K562 (cell line): ENCODE data around the gene NEB. TPM values are rescaled to one million over a fixed set of nuclear protein-coding genes. Genes with fewer than 3 reads are reported as not detected.
A peak's percentile ranks its signal among the peaks of the same experiment; 100 is the strongest.

Experiments
- ATAC-seq: fragments of 200-7000 bp; cut with Tn5 transposase; 3 replicates; pipeline ENCODE4 v1.9.1; 2020; ENCODE audit warnings: moderate library complexity
- BruUV-seq: library from RNA; stranded (reverse); fragments of 400-500 nt; replicated peaks from 2 replicates; lab custom pipeline; 2021; lab: Mats Ljungman, UMichigan
- CTCF ChIA-PET: fragments of 300-600 bp; formaldehyde crosslinking; extraction: SDS; loops from one replicate; lab custom pipeline; 2021; ENCODE audit warnings: low intra/inter-chr PET ratio; lab: Yijun Ruan, JAX
- POLR2A ChIA-PET: fragments of 300-600, 350-650 bp; sonication (Branson Sonifier 250); formaldehyde crosslinking; extraction: SDS; loops from one replicate; lab custom pipeline; 2021; ENCODE audit warnings: antibody characterized with exemption, inconsistent platforms; lab: Yijun Ruan, JAX
- DNase-seq, 4 experiments: peaks; one replicate each; pipeline versions ENCODE4 v3.0.0 to v3.0.0-alpha.2; 2011 to 2018; ENCODE audit warnings: low spot score in 3 of 4, mixed read lengths in 3 of 4; ENCODE audit errors: extremely low read depth in 1 of 4
- FAIRE-seq: peaks from 2 replicates; lab custom pipeline; 2011; peaks lifted over from hg19 to GRCh38; lab: Jason Lieb, UNC
- H2AFZ ChIP-seq: 2 replicates; pipeline ENCODE4 v1.6.0; 2011; ENCODE audit warnings: low read depth, low read length, control low read depth, inconsistent platforms
- H3K27ac ChIP-seq: fragments of 200-600 bp; 3 replicates; pipeline ENCODE4 v1.8.0; 2011; ENCODE audit warnings: low read depth, mild to moderate bottlenecking, control low read depth, inconsistent platforms, low read length, moderate library complexity, mixed read lengths; ENCODE audit errors: extremely low read depth
- H3K27me3 ChIP-seq, 2 experiments: fragments of 300-600 bp in 1 of 2; 2 replicates in 1 of 2; 3 replicates in 1 of 2; pipeline versions ENCODE4 v1.6.0 to v1.8.0; 2011; ENCODE audit warnings: inconsistent platforms in 2 of 2, low read length in 2 of 2, mild to moderate bottlenecking in 1 of 2, mixed read lengths in 1 of 2, moderate library complexity in 1 of 2; ENCODE audit not compliant: control insufficient read depth in 2 of 2, insufficient read depth in 2 of 2
- H3K36me3 ChIP-seq: fragments of 300-600 bp; 3 replicates; pipeline ENCODE4 v1.8.0; 2011; ENCODE audit warnings: mild to moderate bottlenecking, low read length, inconsistent platforms; ENCODE audit not compliant: control insufficient read depth, insufficient read depth
- H3K4me1 ChIP-seq, 2 experiments: fragments of 200-600 bp in 1 of 2; replicated peaks in 1 of 2; 2 replicates in 1 of 2; 3 replicates in 1 of 2; pipeline versions ENCODE4 v1.5.1 to v1.8.0; 2011; ENCODE audit warnings: inconsistent platforms in 2 of 2, low read length in 2 of 2, mild to moderate bottlenecking in 1 of 2, mixed read lengths in 1 of 2, moderate library complexity in 1 of 2; ENCODE audit not compliant: control insufficient read depth in 2 of 2, insufficient read depth in 2 of 2
- H3K4me2 ChIP-seq: 2 replicates; pipeline ENCODE4 v1.6.1; 2011; ENCODE audit warnings: low read length, control low read depth, inconsistent platforms, mixed read lengths; ENCODE audit not compliant: insufficient read depth
- H3K4me3 ChIP-seq: fragments of 200-600 bp; sonication (generic), shearing (Covaris generic); 2 replicates; pipeline ENCODE4 v1.5.1; 2016; ENCODE audit warnings: control low read depth, inconsistent platforms
- H3K79me2 ChIP-seq: fragments of 200-600 bp; 3 replicates; pipeline ENCODE4 v1.8.0; 2011; ENCODE audit warnings: low read length, inconsistent platforms; ENCODE audit not compliant: control insufficient read depth, insufficient read depth
- H3K9ac ChIP-seq, 2 experiments: 2 replicates each; pipeline versions ENCODE4 v1.6.0 to v1.6.1; 2011; ENCODE audit warnings: low read depth in 2 of 2, low read length in 2 of 2, control low read depth in 1 of 2, inconsistent platforms in 1 of 2, mild to moderate bottlenecking in 1 of 2, mixed read lengths in 1 of 2; ENCODE audit not compliant: insufficient read depth in 1 of 2
- H3K9me1 ChIP-seq: one replicate; pipeline ENCODE4 v1.6.0; 2011; ENCODE audit warnings: inconsistent platforms, mild to moderate bottlenecking, low read length, moderate library complexity; ENCODE audit not compliant: control insufficient read depth, insufficient read depth
- H3K9me3 ChIP-seq: replicated peaks from 2 replicates; pipeline ENCODE4 v1.5.1; 2011; ENCODE audit warnings: low read depth, low read length, inconsistent platforms; ENCODE audit not compliant: control insufficient read depth, insufficient read depth
- H4K20me1 ChIP-seq: replicated peaks from 2 replicates; pipeline ENCODE4 v1.6.1; 2011; ENCODE audit warnings: low read length, inconsistent platforms, mixed read lengths; ENCODE audit not compliant: control insufficient read depth, insufficient read depth
- FOXM1 ChIP-seq, 2 experiments: fragments of 450-650 bp in 1 of 2; sonication (generic) in 1 of 2; formaldehyde crosslinking in 1 of 2; IDR thresholded peaks; 2 replicates each; pipeline versions ENCODE4 v1.6.1 to v1.9.0; 2017 to 2022; ENCODE audit warnings: low read depth in 2 of 2, mild to moderate bottlenecking in 2 of 2, missing genetic modification reagents in 1 of 2, moderate library complexity in 1 of 2
- KLF13 ChIP-seq: fragments of 450-650 bp; IDR thresholded peaks from 2 replicates; pipeline ENCODE4 v1.6.1; 2016; ENCODE audit warnings: missing genetic modification characterization, low read depth, mild to moderate bottlenecking, missing compliant biosample characterization, moderate library complexity, borderline replicate concordance
- PCBP2 ChIP-seq: fragments of 200-400 bp; formaldehyde crosslinking; IDR thresholded peaks from 2 replicates; pipeline ENCODE4 v1.6.1; 2018; ENCODE audit warnings: low read length, low read depth, mild to moderate bottlenecking, moderate library complexity; ENCODE audit not compliant: poor library complexity, severe bottlenecking
- POLR2B ChIP-seq: fragments of 450-650 bp; IDR thresholded peaks from 2 replicates; pipeline ENCODE4 v1.6.1; 2018; ENCODE audit warnings: low read depth; ENCODE audit not compliant: partially characterized antibody
- SMAD2 ChIP-seq: fragments of 150-350 bp; IDR thresholded peaks from 2 replicates; pipeline ENCODE4 v1.6.1; 2014; ENCODE audit warnings: low read depth, mild to moderate bottlenecking, low read length
- SP2 ChIP-seq: IDR thresholded peaks from 2 replicates; pipeline ENCODE4 v1.6.1; 2011; ENCODE audit warnings: mild to moderate bottlenecking, low read depth, low read length, moderate library complexity; ENCODE audit not compliant: poor library complexity, severe bottlenecking; ENCODE audit errors: extremely low read depth
- ZNF584 ChIP-seq: fragments of 200-800 bp; sonication (Bioruptor generic); IDR thresholded peaks from 2 replicates; pipeline ENCODE4 v1.6.1; 2016; ENCODE audit warnings: low read depth, mild to moderate bottlenecking, missing genetic modification characterization, missing compliant biosample characterization
- ZNF76 ChIP-seq: fragments of 250-450 bp; sonication (Bioruptor Pico); IDR thresholded peaks from 2 replicates; pipeline ENCODE4 v1.4.0; 2020; ENCODE audit warnings: mild to moderate bottlenecking, moderate library complexity, borderline replicate concordance
- ZSCAN29 ChIP-seq: fragments of 450-650 bp; IDR thresholded peaks from 2 replicates; pipeline ENCODE4 v1.6.1; 2017
- WGBS: fragments of 100-300 bp; shearing (Covaris generic); methylation state at CpG from one replicate; pipeline ENCODE4 v1.1.6; 2016; ENCODE audit warnings: low coverage, mixed read lengths; ENCODE audit not compliant: insufficient coverage; ENCODE audit errors: missing lambda C conversion rate; 5-methylcytosine and 5-hydroxymethylcytosine counted together
- in situ Hi-C: fragments of 300-500 bp; cut with MboI; formaldehyde crosslinking; loops from 4 replicates; pipeline ENCODE4 v1.15.0; 2018; ENCODE audit warnings: inconsistent platforms, mixed read lengths
- intact Hi-C: fragments of 100-400 bp; cut with micrococcal nuclease; formaldehyde crosslinking; loops from 2 replicates; pipeline ENCODE4 v1.14.2; 2022
- polyA plus RNA-seq, 8 experiments: library from polyadenylated mRNA; depleted of rRNA in 4 of 8; stranded (reverse) in 5 of 8; unstranded in 3 of 8; fragments of >200 nt; fragmentation: Nextera tagmentation in 2 of 8; fragmentation: Illumina TruSeq in 1 of 8; extraction: Ambion mirVana in 2 of 8; extraction: Trizol in 1 of 8; gene quantifications; 2 replicates each; pipeline versions ENCODE4 v1.2.1 to v1.2.3, GENCODE V29; 2011 to 2014; ENCODE audit warnings: inconsistent platforms in 1 of 8, missing spikeins in 1 of 8
- total RNA-seq, 7 experiments: library from RNA; depleted of rRNA in 6 of 7; stranded (reverse); fragments of >200 nt in 6 of 7; fragmentation: Illumina TruSeq in 2 of 7; extraction: Trizol in 2 of 7; gene quantifications; 2 replicates each; pipeline versions ENCODE4 v1.2.1 to v1.2.3, GENCODE V29; 2011 to 2021; ENCODE audit warnings: low replicate concordance in 1 of 7
- TF ChIP-seq, protein P1 (sequence below): fragments of 450-650 bp; IDR thresholded peaks from 2 replicates; pipeline ENCODE4 v1.6.1; 2016; ENCODE audit warnings: mild to moderate bottlenecking
- TF ChIP-seq, protein P2 (sequence below): fragments of 450-650 bp; IDR thresholded peaks from 2 replicates; pipeline ENCODE4 v1.6.1; 2016
- TF ChIP-seq, protein P3 (sequence below): sonication (generic); IDR thresholded peaks from 2 replicates; pipeline ENCODE4 v1.6.1; 2016

Gene NEB
- total and polyA plus RNA-seq, 9 of the 15 experiments (the other 6 are each of a cell fraction or from before 2014, with no cell fraction given), result 1.7 to 3.8 (median 2.9) TPM

GRCh38 chr2:151632993-151633565 lies 101.2 kb downstream of the NEB start (continued):
- TF ChIP-seq FOXM1 (IDR thresholded peaks at IDR 0.05; ENCODE audit: low read depth) (peak; percentile 55; the same call in 1 of the 2 replicates), FOXM1 (CRISPR knock-in tag; IDR thresholded peaks at IDR 0.05; ENCODE audit: low read depth) (no peak), ZSCAN29 (no peak), ZNF76 (no peak), ZNF584 (CRISPR knock-in tag) (no peak)
- TF ChIP-seq, protein P1, sequence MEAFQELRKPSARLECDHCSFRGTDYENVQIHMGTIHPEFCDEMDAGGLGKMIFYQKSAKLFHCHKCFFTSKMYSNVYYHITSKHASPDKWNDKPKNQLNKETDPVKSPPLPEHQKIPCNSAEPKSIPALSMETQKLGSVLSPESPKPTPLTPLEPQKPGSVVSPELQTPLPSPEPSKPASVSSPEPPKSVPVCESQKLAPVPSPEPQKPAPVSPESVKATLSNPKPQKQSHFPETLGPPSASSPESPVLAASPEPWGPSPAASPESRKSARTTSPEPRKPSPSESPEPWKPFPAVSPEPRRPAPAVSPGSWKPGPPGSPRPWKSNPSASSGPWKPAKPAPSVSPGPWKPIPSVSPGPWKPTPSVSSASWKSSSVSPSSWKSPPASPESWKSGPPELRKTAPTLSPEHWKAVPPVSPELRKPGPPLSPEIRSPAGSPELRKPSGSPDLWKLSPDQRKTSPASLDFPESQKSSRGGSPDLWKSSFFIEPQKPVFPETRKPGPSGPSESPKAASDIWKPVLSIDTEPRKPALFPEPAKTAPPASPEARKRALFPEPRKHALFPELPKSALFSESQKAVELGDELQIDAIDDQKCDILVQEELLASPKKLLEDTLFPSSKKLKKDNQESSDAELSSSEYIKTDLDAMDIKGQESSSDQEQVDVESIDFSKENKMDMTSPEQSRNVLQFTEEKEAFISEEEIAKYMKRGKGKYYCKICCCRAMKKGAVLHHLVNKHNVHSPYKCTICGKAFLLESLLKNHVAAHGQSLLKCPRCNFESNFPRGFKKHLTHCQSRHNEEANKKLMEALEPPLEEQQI, result peak; percentile 76
- TF ChIP-seq, protein P2, sequence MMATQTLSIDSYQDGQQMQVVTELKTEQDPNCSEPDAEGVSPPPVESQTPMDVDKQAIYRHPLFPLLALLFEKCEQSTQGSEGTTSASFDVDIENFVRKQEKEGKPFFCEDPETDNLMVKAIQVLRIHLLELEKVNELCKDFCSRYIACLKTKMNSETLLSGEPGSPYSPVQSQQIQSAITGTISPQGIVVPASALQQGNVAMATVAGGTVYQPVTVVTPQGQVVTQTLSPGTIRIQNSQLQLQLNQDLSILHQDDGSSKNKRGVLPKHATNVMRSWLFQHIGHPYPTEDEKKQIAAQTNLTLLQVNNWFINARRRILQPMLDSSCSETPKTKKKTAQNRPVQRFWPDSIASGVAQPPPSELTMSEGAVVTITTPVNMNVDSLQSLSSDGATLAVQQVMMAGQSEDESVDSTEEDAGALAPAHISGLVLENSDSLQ, result peak; percentile 52
- TF ChIP-seq, all 486 proteins: peak for 9

DNA sequence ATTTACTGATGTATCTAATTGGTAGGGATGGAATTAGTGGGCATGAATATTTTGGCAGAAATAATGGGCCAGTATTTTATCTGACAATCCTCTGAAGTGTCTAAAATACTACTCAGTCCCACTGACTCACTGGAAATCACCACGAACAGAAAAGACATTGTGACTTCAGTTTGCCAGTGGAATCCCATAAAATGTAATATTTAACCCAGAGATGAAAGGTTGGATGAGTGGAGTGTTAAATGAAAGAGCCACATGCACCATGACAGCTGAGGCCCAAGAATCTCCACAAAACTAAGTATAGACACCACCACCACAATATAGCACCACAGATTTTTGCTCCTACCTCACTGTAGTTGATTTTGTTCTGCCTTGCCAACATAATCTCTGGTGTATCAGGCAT lies 103.9 kb downstream of the NEB start:
- H3K27me3 ChIP-seq, result no peaks in the 10 kb centered on the region
- 14% methylated on average over 1 of the region's 1 CpG for WGBS
- BruUV-seq, result no TSS peak
- H4K20me1 ChIP-seq, result no peaks in the 10 kb centered on the region
- ChIA-PET CTCF (no interaction called here), POLR2A (no interaction called here)
- FAIRE-seq (no peak), ATAC-seq (no peak), DNase-seq (no peak)
- no peak overlapping the region for H3K27ac ChIP-seq
- no peaks in the 10 kb centered on the region for H3K9me1 ChIP-seq
- H3K36me3 ChIP-seq, result no peaks in the 10 kb centered on the region
- no peaks in the 10 kb centered on the region for H3K4me1 ChIP-seq
- H2AFZ ChIP-seq, result no peak overlapping the region
- H3K79me2 ChIP-seq, result no peaks in the 10 kb centered on the region
- no peak overlapping the region for H3K4me2 ChIP-seq
- no peaks in the 10 kb centered on the region for H3K9me3 ChIP-seq
- H3K9ac ChIP-seq, result no peak overlapping the region
- no peak overlapping the region for H3K4me3 ChIP-seq
- intact Hi-C loops, result no loop called here
- in situ Hi-C loops, result no loop called here
- TF ChIP-seq KLF13, result no peak
- TF ChIP-seq POLR2B, result no peak
- TF ChIP-seq SMAD2, result no peak
- TF ChIP-seq, protein P3, sequence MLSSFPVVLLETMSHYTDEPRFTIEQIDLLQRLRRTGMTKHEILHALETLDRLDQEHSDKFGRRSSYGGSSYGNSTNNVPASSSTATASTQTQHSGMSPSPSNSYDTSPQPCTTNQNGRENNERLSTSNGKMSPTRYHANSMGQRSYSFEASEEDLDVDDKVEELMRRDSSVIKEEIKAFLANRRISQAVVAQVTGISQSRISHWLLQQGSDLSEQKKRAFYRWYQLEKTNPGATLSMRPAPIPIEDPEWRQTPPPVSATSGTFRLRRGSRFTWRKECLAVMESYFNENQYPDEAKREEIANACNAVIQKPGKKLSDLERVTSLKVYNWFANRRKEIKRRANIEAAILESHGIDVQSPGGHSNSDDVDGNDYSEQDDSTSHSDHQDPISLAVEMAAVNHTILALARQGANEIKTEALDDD, result no peak
- no peak for TF ChIP-seq PCBP2
- no peak for TF ChIP-seq SP2
